Activated T-helper 9 cell treated with anti-CD3 and anti-CD28 coated beads, Interleukin-2, amount 50 U/mL, for 16 hours (primary cell): ENCODE results near the gene PI4KB.
A peak's percentile ranks its signal among the peaks of the same experiment; 100 is the strongest.
"Not testable (repeated sequence)": the region's sequence is repeated elsewhere in the genome, so short reads cannot be mapped to it uniquely, and the experiment has no call there.

Experiments
- DNase-seq: peaks from one replicate; pipeline ENCODE4 v3.0.0-alpha.2; 2020; ENCODE audit warnings: low read depth

The PI4KB gene

DNA sequence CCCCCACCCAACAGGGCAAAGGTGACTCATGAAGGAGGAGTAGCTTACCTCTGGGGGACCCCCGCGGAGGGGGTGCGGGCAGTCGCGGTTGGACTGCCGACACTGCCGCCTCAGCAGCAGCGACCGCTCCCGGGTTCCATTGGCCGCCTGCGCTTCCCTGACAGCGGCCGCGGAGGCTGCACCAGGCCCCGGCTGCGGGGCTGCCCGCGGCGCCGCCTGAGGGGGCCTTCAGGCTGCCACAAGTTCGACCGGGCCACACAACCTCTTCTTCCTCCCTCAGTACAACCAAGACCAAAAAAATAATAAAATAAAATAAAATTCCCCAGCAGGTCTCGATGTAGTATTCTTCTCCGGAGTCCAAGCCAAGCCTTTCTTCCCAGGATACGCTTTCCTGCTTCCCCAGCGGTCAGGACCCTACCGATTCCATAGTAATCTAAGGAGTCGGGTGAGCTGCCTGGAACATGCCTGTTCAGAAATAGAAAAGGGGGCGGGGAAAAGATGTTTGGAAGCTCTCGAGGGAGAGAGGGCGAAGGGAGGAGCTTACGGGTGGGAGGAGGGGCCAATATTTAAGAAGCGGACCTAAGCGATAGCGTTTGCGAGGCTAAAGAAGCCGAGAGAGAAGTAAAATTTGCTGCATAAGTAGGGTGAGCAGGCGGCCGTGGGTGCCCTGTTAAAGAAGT, at the start of gene PI4KB:
Gene PI4KB (minus strand): TSS at position 194 of the 680 bp plus-strand sequence. CDS start 10,935 bp downstream, outside the sequence.
- DNase-seq, result peak; percentile 73

DNA sequence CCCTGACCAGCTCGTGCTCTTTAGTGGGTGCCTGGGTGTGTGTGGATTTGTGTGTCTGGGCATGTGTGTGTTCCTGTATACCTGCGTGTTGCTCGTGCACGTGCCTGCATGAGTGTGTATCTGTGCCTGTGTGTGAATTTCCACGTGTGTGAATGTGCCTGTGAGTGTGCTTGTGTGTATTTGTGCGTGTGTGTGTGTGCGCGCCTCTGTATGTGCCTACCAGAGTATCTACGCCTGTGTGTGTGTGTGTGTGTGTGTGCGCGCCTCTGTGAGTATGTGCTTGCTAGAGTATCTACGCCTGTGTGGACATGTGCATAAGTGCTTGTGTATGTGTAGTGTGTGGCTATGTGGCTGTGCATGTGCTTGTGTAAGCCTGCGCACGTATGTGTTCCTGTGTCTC, 46.0 kb upstream of the PI4KB start:
- no peak for DNase-seq

GRCh38 chr1:151372058-151372934, 45.1 kb upstream of the PI4KB start, which contains the start of gene SELENBP1:
Gene SELENBP1 (minus strand): TSS chr1:151372705. CDS start chr1:151372641, 64 bp downstream.
- no peak for DNase-seq

GRCh38 chr1:151371370-151372057, 44.3 kb upstream of the PI4KB start:
- no peak for DNase-seq

DNA sequence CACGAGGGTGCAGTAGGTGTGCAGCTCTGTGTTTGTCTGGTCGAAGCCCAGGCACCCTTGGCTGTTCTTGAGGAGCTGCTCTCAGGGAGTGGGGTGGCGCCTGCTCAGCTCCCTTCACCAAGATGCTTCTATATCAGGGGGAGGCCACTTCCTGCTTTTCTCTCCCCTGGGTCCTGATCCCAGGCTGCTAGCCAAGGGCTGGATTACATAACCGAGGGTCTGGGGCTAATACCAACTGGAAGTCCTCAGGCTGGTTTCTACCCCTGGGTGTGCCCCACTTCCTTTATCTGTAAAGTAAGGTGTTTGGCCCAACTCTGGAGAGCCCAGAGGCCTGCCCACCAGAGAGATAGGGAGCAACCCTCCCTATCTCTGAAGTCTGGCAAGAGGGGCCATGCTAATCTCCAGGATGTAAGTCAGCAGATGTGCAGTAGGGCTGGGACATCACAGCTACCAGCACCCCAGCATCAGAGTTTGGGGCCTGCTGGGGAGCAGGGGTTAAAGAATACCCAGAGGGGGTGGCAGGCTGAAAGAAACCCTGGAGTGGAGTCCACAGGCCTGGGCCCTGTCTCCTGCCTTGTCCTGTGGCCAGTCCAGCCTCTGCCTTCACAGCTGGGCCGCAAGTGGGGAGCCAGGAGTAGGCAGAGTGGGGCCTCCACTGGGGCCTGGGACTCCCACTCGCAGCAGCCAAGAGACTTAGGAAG, 43.1 kb upstream of the PI4KB start:
- DNase-seq, result no peak

DNA sequence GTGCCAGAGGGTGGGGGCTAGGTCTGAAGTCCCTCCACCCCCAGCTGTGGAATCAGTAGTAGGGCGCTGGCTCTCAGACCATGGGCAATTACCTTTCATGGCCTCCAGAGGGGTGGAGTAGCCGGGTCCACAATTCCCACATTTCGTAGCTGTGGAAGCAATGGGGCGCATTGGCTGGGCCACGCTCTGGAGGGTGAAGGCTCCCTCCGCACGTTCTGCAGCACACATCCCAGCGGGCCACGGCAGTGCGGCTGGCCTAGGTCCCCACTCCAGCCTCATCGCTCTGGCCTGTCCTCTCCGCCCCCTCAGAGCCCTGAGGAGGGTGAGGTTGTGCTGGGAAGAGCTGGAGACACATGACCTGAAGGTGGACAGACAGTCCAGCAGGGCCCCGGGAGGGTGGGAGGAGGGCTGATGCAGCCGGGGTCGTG, 42.4 kb upstream of the PI4KB start:
- DNase-seq, result no peak

DNA sequence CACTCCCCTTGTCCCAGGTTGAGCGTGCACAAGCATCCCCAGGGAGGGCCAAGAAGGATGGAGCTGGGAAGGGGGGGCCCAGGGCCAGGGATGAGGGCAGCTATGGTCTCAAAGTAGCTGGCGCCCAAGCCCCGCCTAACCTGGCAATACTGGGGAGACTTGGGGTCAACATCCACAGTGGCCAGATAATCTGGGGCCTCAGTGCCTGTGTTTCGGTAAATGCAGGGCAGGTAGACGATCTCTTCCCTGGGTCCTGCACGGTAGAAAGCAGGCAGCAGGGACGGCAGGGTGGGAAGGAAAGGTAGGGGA, 42.0 kb upstream of the PI4KB start:
- no peak for DNase-seq

- no peak for DNase-seq
These were observed 41.4 kb upstream of the PI4KB start for GRCh38 chr1:151368393-151369301.

DNA sequence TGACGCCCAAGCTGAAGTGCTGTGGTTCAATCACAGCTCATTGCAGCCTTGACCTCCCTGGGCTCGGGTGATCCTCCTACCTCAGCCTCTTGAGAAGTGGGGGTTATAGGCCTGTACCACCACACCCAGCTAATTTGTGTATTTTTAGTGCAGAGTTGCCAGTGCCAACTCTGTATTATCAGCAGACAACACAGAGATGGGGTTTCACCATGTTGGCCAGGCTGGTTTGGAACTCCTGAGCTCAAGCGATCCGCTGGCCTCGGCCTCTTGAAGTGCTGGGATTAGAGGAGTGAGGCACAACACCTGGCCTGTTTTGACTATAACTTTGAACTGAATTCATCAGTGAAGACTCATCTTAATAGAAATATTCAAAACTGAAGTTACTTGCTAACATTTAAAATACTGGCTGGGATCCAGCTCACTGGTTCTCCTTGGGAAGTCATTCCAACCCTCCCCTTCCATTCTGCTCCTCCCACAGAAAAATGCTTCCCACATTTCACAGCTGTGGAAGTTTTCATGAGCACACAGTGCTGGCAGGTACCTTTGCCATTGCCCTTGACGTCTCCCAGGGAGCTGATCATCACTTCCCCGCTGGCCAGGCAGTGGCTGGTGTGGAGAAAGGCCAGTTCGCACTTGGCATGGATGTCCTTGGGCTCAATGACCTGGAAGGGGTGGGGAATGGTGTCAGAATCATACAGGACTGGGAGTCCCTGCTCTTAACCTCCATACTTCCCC, 40.6 kb upstream of the PI4KB start:
- DNase-seq, result no peak

DNA sequence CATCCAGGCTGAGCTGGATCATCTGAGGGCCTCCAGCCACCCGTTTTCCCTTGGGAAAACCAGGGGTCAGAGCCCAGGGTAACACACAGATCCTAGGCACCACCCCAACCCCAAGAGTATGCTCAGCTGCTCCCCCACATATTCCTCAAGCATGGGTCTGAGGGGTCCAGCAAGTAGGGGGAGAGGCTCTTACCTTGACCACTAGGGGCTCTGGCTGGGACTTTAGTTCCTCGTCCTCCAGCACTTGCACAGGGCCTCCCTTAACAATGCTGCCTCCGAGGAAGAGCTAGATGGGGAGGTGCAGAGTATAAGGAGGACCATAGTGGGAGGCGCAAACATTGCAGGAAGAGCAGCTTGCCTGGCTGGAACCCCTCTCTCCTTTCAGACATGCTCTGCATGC, 37.8 kb upstream of the PI4KB start:
- no peak for DNase-seq

GRCh38 chr1:151362308-151363155, 35.3 kb upstream of the PI4KB start:
- no peak for DNase-seq

DNA sequence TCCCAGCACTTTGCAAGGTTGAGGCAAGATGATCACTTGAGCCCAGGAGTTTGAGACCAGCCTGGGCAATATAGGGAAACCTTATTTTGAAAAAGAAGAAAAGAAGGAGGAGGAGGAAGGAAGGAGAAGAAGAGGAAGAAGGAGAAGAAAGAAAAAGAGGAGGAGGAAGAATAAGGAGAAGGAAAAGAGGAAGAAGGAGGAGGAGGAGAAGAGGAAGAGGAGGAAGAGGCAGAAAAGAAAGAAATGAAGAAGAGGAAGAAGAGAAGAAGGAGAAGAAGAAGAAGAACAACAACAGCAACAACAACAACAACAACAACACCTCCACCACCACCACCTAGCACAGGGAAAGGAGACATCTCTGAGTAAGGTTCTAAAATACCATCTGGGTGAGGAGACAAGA, 34.7 kb upstream of the PI4KB start:
- no peak for DNase-seq

GRCh38 chr1:151356696-151357095, 29.5 kb upstream of the PI4KB start:
- no peak for DNase-seq

GRCh38 chr1:151352021-151352718, 25.0 kb upstream of the PI4KB start:
- DNase-seq, result no peak

GRCh38 chr1:151350323-151350722, 23.1 kb upstream of the PI4KB start:
- not testable (repeated sequence) for DNase-seq

DNA sequence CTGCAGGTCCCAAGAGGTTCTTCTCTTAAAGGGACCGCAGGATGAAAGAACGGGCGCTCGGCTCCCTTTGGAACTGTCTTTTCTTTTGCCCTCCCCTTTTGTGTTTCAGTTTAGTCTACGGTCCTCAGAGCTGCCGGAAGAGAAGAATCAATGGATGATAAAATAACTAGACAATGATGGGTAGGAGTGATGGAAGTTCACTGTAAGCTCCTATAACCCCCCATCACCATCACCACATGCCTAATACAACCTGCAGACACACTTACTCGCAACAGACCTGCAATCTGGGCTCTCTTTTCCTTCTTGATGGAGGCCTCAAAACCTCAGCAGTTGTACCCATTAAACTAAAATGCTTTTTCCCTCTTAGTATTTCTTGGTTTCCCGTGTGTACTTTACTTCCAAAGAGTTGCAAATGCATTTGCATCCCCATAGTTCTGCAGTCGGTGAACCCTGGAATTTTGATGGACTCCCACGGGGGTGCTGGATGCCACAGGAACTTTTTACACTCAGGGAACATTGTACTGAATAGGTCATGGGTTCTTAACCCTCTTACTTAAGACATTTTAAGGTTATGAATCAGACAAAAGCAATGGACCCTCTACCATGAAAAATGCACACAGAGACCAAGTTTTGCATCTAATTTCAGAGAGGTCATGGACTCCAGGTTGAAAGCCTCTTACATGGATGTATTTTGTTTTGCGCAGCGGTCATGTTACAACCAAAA, 20.5 kb upstream of the PI4KB start:
- no peak for DNase-seq

GRCh38 chr1:151346769-151347522, 19.7 kb upstream of the PI4KB start, which contains the start of gene RFX5:
Gene RFX5 (minus strand): TSS chr1:151347252. CDS start chr1:151346320, 932 bp downstream.
- peak; percentile 87 for DNase-seq
